Measurements from ENCODE around the gene COMTD1.

- TF ChIP-seq CTCF (IDR thresholded peaks at IDR 0.05) (no peak), POLR2AphosphoS5 (IDR thresholded peaks at IDR 0.05) (no peak)
These were observed 31.2 kb upstream of the COMTD1 start for GRCh38 chr10:75266945-75267344.
